Left forelimb (tissue), 1 donor: ENCODE measurements around the gene CREB1.
A peak's percentile ranks its signal among the peaks of the same experiment; 100 is the strongest.
"Not testable (repeated sequence)": the region's sequence is repeated elsewhere in the genome, so short reads cannot be mapped to it uniquely, and the experiment has no call there.

Experiments used
- DNase-seq: peaks from one replicate; pipeline ENCODE4 v3.0.0-alpha.2; 2018; ENCODE audit warnings: low spot score

The CREB1 gene

DNA sequence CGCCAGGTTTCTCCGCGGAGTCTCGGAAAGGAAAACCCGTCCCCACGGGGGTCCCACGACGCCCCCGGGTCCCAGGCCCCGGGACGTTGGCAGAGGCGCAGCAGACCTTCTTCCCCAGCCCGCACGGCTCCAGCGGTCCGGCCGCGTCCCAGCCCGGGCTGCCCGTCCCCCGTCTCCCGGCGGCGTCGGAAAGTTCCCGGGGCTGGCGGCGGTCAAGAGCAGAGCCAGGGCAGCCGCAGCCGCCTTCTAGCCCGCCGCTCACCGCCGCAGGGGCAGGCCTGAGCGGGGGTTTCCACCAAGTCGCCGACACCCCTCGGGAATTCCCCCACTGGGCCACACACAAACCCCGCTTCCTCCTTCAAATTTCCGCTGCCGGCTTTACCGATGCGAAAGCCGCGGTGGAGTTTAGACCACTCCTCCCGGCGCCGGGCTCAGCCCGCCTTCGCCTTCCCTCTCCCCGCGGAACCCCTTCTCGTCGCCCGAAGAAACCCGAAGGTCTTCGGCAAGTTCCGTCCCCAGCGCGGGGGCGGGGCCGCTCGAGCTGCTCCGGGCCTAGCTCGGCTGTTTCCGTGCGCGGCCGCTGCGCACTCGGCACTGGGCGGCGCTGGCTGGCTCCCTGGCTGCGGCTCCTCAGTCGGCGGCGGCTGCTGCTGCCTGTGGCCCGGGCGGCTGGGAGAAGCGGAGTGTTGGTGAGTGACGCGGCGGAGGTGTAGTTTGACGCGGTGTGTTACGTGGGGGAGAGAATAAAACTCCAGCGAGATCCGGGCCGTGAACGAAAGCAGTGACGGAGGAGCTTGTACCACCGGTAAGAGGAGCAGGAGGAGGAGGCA lies at the start of gene CREB1:
TSS of gene CREB1 (plus strand) at position 633 of the 830 bp plus-strand sequence. CDS start 25,674 bp downstream, outside the sequence.
- peak; percentile 100 for DNase-seq

- no peak for DNase-seq
Observed at GRCh38 chr2:207480521-207481040, 49.2 kb upstream of the CREB1 start.

GRCh38 chr2:207481924-207482323 lies 47.8 kb upstream of the CREB1 start:
- DNase-seq, result no peak

DNA sequence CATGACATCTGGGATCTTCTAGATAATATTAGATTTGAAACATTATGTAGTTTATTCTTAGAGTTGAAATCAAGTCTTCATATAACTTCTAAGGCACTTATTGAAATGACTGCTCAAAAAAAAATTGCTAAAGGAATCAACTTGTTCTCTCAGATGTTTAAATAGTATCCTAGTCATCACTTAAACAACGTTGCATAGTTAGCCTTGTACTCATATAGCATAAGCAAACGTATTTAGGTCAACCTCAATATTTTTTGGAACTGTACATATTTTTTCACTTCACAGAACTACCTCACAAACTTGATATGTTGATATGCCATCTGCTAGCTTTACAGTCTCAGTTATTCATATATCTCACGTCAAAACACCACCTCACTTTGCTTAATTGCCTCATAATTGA lies 47.1 kb upstream of the CREB1 start:
- DNase-seq, result no peak

DNA sequence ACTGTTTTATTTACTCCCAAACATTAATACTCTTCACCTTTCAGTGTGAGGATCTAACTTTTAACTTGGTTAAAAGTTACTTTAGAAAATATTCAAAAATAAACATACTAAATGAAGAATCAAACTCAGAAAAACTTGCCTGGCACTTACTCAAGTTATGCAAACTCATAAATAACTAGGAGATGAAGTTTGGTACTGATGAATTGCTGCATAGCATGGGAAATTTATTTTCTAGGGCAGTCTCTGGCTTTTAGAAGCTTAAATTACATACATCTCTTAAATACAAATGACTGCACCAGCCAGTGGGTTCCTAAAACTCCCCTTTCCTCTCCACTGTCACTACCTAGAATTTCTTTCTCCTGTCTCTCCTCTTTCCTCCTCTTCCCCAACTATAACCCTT lies 46.7 kb upstream of the CREB1 start:
- no peak for DNase-seq

- DNase-seq, result no peak
Observed at GRCh38 chr2:207483477-207483876, 46.3 kb upstream of the CREB1 start.

- no peak for DNase-seq
Observed at GRCh38 chr2:207484444-207485391, 45.0 kb upstream of the CREB1 start.

DNA sequence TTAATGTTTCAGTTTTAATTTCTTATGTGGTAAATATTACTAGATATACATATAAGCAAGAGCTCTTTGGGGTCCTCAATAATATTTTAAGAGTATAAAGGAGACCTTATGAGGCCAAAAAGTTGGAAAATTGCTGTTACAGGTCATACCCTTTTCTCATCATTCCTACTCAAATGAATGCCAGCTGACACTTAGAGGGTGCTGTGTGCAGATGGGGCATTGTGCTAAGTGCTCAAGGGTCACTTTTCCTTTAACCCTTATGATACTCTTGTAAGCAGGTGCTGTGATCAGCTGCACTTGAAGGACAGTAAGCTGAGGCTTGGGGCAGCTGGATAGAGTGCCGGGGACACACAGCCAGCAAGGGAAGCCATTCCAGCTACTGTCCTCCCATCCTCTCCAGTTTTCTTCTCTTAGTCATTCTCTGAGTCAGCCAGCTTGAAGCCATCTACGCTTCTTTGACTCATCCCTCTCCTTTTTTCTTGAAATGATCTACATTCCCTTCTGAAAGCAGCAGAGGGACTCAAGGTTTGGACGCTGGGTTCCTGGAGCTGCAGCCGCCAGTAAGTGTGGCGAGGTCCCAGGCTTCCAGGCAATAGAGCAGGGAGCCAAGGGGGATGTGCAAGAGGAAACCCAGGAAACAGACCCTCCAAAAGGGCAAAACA lies 42.0 kb upstream of the CREB1 start:
- no peak for DNase-seq

DNA sequence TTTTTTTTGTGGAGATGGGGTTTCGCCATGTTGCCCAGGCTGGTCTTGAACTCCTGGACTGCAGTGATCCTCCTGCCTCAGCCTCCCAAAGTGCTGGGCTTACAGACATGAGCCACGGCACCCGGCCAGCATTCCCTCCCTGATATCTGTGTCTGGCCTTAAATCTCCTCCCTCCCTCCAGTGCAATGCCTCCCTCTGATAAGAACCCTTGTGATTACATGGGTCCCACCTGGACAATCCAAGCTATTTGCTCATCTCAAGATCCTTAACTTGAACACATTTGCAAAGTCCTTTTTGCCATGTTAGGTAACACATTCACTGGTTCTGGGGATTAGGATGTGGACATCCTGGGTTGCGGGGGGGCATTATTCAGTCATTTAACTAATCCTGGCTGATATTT lies 40.5 kb upstream of the CREB1 start:
- DNase-seq, result no peak

DNA sequence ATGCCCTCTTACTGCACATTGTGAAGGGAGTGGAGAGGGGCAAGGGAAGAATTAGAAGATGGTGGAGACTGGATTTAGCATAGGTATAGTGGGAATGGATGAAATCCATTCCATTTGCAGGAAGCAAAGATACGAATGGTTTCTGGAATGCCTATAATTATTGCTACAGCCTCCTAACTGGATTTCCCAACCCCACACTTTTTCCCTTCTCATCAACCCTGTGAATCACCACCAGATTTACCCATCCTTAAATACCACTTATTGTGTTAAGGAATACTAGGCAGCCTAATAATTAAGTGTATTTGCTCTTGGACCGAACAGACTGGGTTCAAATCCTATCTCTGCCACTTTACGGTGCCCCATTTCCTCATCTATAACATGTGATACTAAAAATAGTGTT lies 39.3 kb upstream of the CREB1 start:
- DNase-seq, result no peak

GRCh38 chr2:207491086-207491485 lies 38.7 kb upstream of the CREB1 start:
- DNase-seq, result no peak

- DNase-seq, result no peak
Observed at GRCh38 chr2:207491956-207492355, 37.8 kb upstream of the CREB1 start.

GRCh38 chr2:207492461-207492860 lies 37.3 kb upstream of the CREB1 start:
- DNase-seq, result no peak

- no peak for DNase-seq
Observed at GRCh38 chr2:207494137-207494536, 35.6 kb upstream of the CREB1 start.

DNA sequence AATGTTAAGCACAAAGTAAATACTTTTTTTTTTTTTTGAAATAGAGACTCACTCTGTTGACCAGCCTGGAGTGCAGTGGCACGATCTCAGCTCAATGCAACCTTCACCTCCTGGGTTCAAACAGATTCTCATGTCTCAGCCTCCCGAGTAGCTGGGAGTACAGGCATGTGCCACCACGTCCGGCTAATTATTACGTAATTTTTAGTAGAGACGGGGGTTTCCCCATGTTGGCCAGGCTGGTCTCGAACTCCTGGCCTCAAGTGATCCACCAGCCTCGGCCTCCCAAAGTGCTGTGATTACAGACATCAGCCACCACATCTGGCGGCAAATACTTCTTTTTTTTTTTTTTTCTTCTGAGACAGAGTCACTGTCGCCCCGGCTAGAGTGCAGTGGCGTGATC lies 32.8 kb upstream of the CREB1 start:
- DNase-seq, result not testable (repeated sequence)

DNA sequence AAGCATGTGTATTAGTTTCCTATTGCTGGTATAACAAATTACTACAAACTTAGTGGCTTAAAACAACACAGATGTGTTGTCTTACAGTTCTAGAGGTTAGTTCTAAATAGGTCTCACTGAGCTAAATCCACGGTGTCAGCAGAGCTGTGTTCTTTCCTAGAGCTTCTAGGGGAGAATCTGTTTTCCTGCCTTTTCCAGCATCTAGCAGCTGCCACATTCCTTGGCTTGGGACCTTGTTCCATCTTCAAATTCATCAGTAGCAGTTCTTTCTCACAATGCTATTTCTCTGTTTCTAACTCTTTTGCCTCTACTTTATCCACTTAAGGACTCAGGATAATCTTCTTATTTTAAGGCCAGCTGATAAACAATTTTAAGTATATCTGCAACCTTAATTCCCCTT lies 32.2 kb upstream of the CREB1 start:
- no peak for DNase-seq

DNA sequence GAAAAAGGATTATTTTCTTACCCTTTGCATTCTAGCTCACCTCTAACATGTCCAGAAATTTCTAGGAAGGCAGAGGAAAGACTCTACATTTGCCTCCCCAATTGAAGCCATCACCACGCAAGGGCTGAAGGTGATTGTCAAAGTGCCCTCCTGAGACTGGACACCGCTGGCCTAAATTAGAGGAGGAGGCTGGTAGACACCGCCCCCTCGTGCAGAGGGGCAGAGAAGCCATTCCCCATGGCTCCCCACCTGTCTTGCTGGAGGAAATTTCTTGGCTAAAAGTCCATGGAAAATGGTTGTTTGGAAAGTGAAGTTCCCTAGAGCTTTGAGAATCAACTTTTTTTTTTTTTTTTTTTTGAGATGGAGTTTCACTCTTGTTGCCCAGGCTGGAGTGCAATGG lies 31.3 kb upstream of the CREB1 start:
- DNase-seq, result no peak

DNA sequence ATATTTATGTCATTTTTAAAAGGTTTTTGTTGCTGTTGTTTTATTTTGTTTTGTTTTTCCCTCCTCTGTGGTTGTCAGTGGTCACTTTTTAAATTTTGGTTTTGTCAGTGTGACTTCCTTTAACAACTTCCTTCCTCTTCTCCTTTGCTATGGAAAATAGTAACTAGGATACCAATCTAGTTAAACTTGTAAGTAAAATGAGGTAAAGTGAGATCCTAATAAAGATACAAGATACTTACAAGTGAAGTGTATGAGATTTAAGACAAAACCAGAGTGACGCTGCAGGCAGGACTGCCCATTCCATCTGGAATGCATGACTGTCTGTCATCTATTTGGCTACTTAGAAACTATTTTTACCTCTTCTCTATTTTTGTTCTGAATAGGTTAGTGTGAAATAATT lies 30.6 kb upstream of the CREB1 start:
- no peak for DNase-seq

- no peak for DNase-seq
Observed at GRCh38 chr2:207501802-207502576, 27.8 kb upstream of the CREB1 start.

DNA sequence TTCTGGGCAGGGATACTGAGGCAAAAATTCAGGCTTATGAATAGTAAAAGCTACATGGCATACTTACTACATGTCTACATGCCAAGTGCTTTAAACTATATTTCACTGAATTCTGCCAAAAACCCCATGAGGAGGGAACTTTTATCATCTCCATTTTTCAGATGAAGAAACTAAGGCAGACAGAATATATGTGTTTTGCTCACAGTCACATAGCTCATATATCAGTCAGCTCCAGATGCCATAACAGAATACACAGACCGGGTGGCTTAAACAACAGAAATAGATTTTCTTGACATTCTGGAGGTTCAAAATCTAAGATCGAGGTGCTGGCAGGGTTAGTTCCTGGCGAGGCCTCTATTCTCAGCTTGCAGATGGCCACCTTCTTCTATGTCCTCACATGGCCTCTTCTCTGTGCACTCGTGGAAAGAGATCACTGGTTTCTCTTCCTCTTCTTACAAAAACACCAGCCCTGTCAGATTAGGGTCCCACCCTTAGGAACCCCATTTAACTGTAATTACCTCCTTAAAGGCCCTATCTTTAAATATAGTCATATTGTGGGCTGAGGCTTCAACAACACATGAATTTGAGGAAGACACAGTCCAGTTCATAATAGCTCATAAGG lies 27.1 kb upstream of the CREB1 start:
- DNase-seq, result no peak

DNA sequence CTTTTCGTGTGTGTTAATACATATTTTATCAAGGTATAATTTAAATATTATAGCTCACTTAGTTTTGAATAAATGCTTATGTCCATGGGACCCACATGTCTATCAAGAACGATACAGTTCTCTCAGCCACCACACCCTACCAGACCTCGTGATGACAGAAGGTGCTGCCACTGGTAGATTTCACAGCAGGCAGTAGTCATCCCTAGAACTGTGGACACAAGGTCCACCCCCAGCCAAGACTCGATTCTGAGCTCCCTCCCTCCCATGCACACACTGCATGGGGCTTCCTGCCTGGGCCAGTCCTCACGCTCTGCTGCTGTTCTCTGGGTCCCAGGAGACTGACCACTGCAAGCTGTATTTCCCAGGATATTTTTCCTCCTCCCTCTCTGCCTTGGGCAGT lies 26.5 kb upstream of the CREB1 start:
- no peak for DNase-seq
